Smooth muscle cell of the umbilical artery (primary cell): Measurements from ENCODE around the gene PEG3. TPM values are rescaled to one million over a fixed set of nuclear protein-coding genes. Genes with fewer than 3 reads are reported as not detected.

Experiments used
- total RNA-seq: library from RNA; depleted of rRNA; stranded (reverse); fragments of >200 nt; gene quantifications from 2 replicates; pipeline ENCODE4 v1.2.3, GENCODE V29; 2014

Gene PEG3
- 0.65 and 0.89 TPM in 2 replicates for total RNA-seq

GRCh38 chr19:56840451-56841192 lies at the start of gene PEG3, which contains the start of gene ZIM2:
Gene PEG3 (minus strand): TSS chr19:56840726. CDS start chr19:56824655, 16,071 bp downstream.
Gene ZIM2 (minus strand): TSS chr19:56840726. CDS start chr19:56824277, 16,449 bp downstream.

Other genes with a start within 250 kb of the PEG3 start
- gene ZNF71, start 245.4 kb downstream of the PEG3 start, total RNA-seq: 7.7 and 10.5 TPM in 2 replicates
- gene SMIM17, start 197.6 kb downstream of the PEG3 start, total RNA-seq: 0.32 TPM in 1 of 2 replicates, not detected in the other
- 0.09 and 0.30 TPM in 2 replicates for gene ZNF835, start 169.0 kb downstream of the PEG3 start, total RNA-seq
- gene ZIM2, start within 50 bp of the PEG3 start, total RNA-seq: not detected in 2 replicates